HEK293 (cell line): Measurements from ENCODE around the gene ARHGEF40.
A peak's percentile ranks its signal among the peaks of the same experiment; 100 is the strongest.

Experiments used
- BCL11A ChIP-seq: fragments of 450-650 bp; formaldehyde crosslinking; IDR thresholded peaks from 2 replicates; pipeline ENCODE4 v1.5.1; 2016; ENCODE audit warnings: low read depth, missing biosample characterization, missing genetic modification characterization
- GLI2 ChIP-seq: fragments of 450-650 bp; formaldehyde crosslinking; IDR thresholded peaks from 2 replicates; pipeline ENCODE4; 2017; ENCODE audit warnings: missing biosample characterization, missing genetic modification characterization, low read depth, borderline replicate concordance
- GLIS1 ChIP-seq: fragments of 450-650 bp; formaldehyde crosslinking; IDR thresholded peaks from 2 replicates; pipeline ENCODE4 v1.5.1; 2016; ENCODE audit warnings: missing biosample characterization, missing genetic modification characterization
- HOXC10 ChIP-seq: sonication (generic); formaldehyde crosslinking; IDR thresholded peaks from 2 replicates; pipeline ENCODE4 v1.8.1; 2023; ENCODE audit warnings: mild to moderate bottlenecking, missing genetic modification reagents
- KLF8 ChIP-seq: fragments of 450-650 bp; formaldehyde crosslinking; IDR thresholded peaks from 2 replicates; pipeline ENCODE4 v1.5.1; 2016; ENCODE audit warnings: missing biosample characterization, missing genetic modification characterization
- SP7 ChIP-seq: fragments of 450-650 bp; formaldehyde crosslinking; IDR thresholded peaks from 2 replicates; pipeline ENCODE4 v1.5.1; 2016; ENCODE audit warnings: missing biosample characterization, missing genetic modification characterization
- TRIM28 ChIP-seq: IDR thresholded peaks from 2 replicates; pipeline ENCODE4 v1.6.1; 2011; ENCODE audit warnings: low read length, control low read depth, borderline replicate concordance
- WT1 ChIP-seq: fragments of 450-650 bp; formaldehyde crosslinking; IDR thresholded peaks from 2 replicates; pipeline ENCODE4 v1.5.1; 2016; ENCODE audit warnings: missing biosample characterization, missing genetic modification characterization
- ZNF114 ChIP-seq: fragments of 450-650 bp; formaldehyde crosslinking; IDR thresholded peaks from 2 replicates; pipeline ENCODE4 v1.5.0; 2017; ENCODE audit warnings: missing biosample characterization, missing genetic modification characterization
- ZNF133 ChIP-seq: fragments of 450-650 bp; formaldehyde crosslinking; IDR thresholded peaks from 2 replicates; pipeline ENCODE4 v1.5.1; 2016; ENCODE audit warnings: missing biosample characterization, missing genetic modification characterization
- ZNF146 ChIP-seq: fragments of 450-650 bp; formaldehyde crosslinking; IDR thresholded peaks from 2 replicates; pipeline ENCODE4 v1.5.1; 2016; ENCODE audit warnings: missing biosample characterization, missing genetic modification characterization
- ZNF155 ChIP-seq: fragments of 450-650 bp; formaldehyde crosslinking; IDR thresholded peaks from 2 replicates; pipeline ENCODE4 v1.5.1; 2016; ENCODE audit warnings: missing biosample characterization, missing genetic modification characterization
- ZNF169 ChIP-seq: fragments of 450-650 bp; formaldehyde crosslinking; IDR thresholded peaks from 2 replicates; pipeline ENCODE4 v1.5.1; 2016; ENCODE audit warnings: missing biosample characterization, missing genetic modification characterization
- ZNF266 ChIP-seq: fragments of 450-650 bp; formaldehyde crosslinking; IDR thresholded peaks from 2 replicates; pipeline ENCODE4 v1.5.1; 2016; ENCODE audit warnings: missing biosample characterization, missing genetic modification characterization, low read depth
- ZNF324 ChIP-seq: fragments of 450-650 bp; formaldehyde crosslinking; IDR thresholded peaks from 2 replicates; pipeline ENCODE4 v1.5.1; 2016; ENCODE audit warnings: missing biosample characterization, missing genetic modification characterization
- ZNF341 ChIP-seq: fragments of 450-650 bp; formaldehyde crosslinking; IDR thresholded peaks from 2 replicates; pipeline ENCODE4; 2016; ENCODE audit warnings: low read depth, missing biosample characterization, missing genetic modification characterization
- ZNF416 ChIP-seq: fragments of 450-650 bp; formaldehyde crosslinking; IDR thresholded peaks from 2 replicates; pipeline ENCODE4 v1.5.1; 2016; ENCODE audit warnings: missing biosample characterization, missing genetic modification characterization
- ZNF423 ChIP-seq: fragments of 450-650 bp; formaldehyde crosslinking; IDR thresholded peaks from 2 replicates; pipeline ENCODE4 v1.5.1; 2016; ENCODE audit warnings: missing biosample characterization, missing genetic modification characterization
- ZNF510 ChIP-seq: fragments of 450-650 bp; formaldehyde crosslinking; IDR thresholded peaks from 2 replicates; pipeline ENCODE4 v1.5.1; 2018; ENCODE audit warnings: mild to moderate bottlenecking, missing genetic modification characterization, missing biosample characterization; ENCODE audit not compliant: insufficient replicate concordance
- ZNF549 ChIP-seq: fragments of 450-650 bp; IDR thresholded peaks from 2 replicates; pipeline ENCODE4 v1.5.1; 2018; ENCODE audit warnings: missing biosample characterization, missing genetic modification characterization, mild to moderate bottlenecking, inconsistent platforms, moderate library complexity
- ZNF654 ChIP-seq: fragments of 450-650 bp; formaldehyde crosslinking; IDR thresholded peaks from 2 replicates; pipeline ENCODE4 v1.5.1; 2016; ENCODE audit warnings: low read depth, missing biosample characterization, missing genetic modification characterization
- ZNF664 ChIP-seq: fragments of 450-650 bp; formaldehyde crosslinking; IDR thresholded peaks from 2 replicates; pipeline ENCODE4 v1.5.1; 2016; ENCODE audit warnings: missing biosample characterization, missing genetic modification characterization
- ZNF785 ChIP-seq: fragments of 450-650 bp; formaldehyde crosslinking; IDR thresholded peaks from 2 replicates; pipeline ENCODE4 v1.5.1; 2016; ENCODE audit warnings: missing biosample characterization, missing genetic modification characterization
- ZNF791 ChIP-seq: fragments of 450-650 bp; formaldehyde crosslinking; IDR thresholded peaks from 2 replicates; pipeline ENCODE4 v1.5.1; 2016; ENCODE audit warnings: missing biosample characterization, missing genetic modification characterization
- TF ChIP-seq, protein P1 (sequence below): fragments of 450-650 bp; formaldehyde crosslinking; IDR thresholded peaks from 2 replicates; pipeline ENCODE4 v1.5.1; 2016; ENCODE audit warnings: missing biosample characterization, missing genetic modification characterization
- TF ChIP-seq, protein P2 (sequence below): fragments of 450-650 bp; formaldehyde crosslinking; IDR thresholded peaks from 2 replicates; pipeline ENCODE4 v1.5.1; 2017; ENCODE audit warnings: missing biosample characterization, missing genetic modification characterization
- TF ChIP-seq, protein P3 (sequence below): IDR thresholded peaks from 2 replicates; pipeline ENCODE4 v1.6.1; 2011; ENCODE audit warnings: mild to moderate bottlenecking, low read depth, low read length, borderline replicate concordance
- TF ChIP-seq, protein P4 (sequence below): fragments of 450-650 bp; formaldehyde crosslinking; IDR thresholded peaks from 2 replicates; pipeline ENCODE4 v1.5.1; 2017; ENCODE audit warnings: missing biosample characterization, missing genetic modification characterization
- TF ChIP-seq, protein P5 (sequence below): fragments of 450-650 bp; IDR thresholded peaks from 2 replicates; pipeline ENCODE4 v1.5.1; 2018; ENCODE audit warnings: missing biosample characterization, mild to moderate bottlenecking, missing genetic modification characterization
- TF ChIP-seq, protein P6 (sequence below): fragments of 450-650 bp; formaldehyde crosslinking; IDR thresholded peaks from 2 replicates; pipeline ENCODE4 v1.5.1; 2017; ENCODE audit warnings: missing biosample characterization, missing genetic modification characterization

The ARHGEF40 gene

DNA sequence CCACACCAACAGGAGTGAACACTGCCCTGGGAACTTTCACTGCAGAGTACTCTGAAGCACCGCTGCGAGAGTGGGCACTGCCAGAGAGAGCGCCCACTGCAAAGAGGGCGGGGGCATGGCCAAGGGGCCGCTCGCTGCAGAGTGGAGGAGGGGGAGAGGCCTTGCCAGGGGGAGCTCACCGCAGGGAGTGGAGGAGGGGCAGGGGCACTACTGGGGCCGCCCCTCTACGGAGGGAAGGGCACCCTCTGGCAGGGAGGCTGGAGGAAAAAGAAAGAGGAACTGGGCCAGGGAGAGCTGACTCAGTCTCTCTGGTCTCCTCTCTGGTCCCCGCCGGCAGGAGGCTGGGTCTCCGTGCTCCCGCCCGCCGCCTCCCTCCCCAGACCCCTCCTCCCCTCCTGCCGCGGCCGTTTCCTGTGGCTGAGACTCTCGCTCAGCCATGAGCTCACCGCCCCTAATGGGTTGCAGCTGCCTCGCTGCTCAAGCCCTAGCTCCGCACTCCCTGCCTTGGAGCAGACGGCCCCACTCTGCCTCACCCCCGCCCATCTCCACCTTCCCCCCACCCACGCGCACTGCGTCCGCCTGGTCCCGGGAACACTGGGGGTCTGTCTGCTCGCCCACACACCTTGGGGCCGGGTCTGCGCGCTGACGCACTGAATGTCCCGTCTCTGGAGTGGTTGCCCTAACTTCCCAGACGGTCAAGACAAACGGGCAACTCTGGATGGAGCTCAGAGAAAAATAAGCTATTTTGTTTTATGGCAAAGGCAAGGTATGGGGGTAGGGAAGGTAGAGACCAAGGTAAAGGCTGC lies 1.3 kb downstream of the ARHGEF40 start (continued):
- TF ChIP-seq, protein P1, sequence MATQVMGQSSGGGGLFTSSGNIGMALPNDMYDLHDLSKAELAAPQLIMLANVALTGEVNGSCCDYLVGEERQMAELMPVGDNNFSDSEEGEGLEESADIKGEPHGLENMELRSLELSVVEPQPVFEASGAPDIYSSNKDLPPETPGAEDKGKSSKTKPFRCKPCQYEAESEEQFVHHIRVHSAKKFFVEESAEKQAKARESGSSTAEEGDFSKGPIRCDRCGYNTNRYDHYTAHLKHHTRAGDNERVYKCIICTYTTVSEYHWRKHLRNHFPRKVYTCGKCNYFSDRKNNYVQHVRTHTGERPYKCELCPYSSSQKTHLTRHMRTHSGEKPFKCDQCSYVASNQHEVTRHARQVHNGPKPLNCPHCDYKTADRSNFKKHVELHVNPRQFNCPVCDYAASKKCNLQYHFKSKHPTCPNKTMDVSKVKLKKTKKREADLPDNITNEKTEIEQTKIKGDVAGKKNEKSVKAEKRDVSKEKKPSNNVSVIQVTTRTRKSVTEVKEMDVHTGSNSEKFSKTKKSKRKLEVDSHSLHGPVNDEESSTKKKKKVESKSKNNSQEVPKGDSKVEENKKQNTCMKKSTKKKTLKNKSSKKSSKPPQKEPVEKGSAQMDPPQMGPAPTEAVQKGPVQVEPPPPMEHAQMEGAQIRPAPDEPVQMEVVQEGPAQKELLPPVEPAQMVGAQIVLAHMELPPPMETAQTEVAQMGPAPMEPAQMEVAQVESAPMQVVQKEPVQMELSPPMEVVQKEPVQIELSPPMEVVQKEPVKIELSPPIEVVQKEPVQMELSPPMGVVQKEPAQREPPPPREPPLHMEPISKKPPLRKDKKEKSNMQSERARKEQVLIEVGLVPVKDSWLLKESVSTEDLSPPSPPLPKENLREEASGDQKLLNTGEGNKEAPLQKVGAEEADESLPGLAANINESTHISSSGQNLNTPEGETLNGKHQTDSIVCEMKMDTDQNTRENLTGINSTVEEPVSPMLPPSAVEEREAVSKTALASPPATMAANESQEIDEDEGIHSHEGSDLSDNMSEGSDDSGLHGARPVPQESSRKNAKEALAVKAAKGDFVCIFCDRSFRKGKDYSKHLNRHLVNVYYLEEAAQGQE (tag by site-specific recombination) = no peak
- TF ChIP-seq ZNF324 (tag by site-specific recombination) (no peak), ZNF133 (no peak), GLIS1 (tag by site-specific recombination) (peak; percentile 72), BCL11A (tag by site-specific recombination) (no peak; the same call in 1 of the 2 replicates), ZNF791 (no peak), WT1 (tag by site-specific recombination) (peak; percentile 60; the same call in 1 of the 2 replicates), ZNF169 (tag by site-specific recombination) (no peak), ZNF155 (tag by site-specific recombination) (no peak), ZNF114 (tag by site-specific recombination) (no peak), KLF8 (tag by site-specific recombination) (peak; percentile 70; the same call in 1 of the 2 replicates), ZNF664 (tag by site-specific recombination) (no peak), ZNF423 (tag by site-specific recombination) (no peak), ZNF266 (no peak), ZNF549 (tag by site-specific recombination) (no peak), ZNF416 (tag by site-specific recombination) (no peak), HOXC10 (no peak), ZNF654 (tag by site-specific recombination) (no peak), ZNF510 (tag by site-specific recombination) (no peak), GLI2 (tag by site-specific recombination) (no peak), TRIM28 (no peak), ZNF146 (tag by site-specific recombination) (peak; percentile 4; the same call in 1 of the 2 replicates), SP7 (peak; percentile 68; the same call in 1 of the 2 replicates), ZNF341 (tag by site-specific recombination) (peak; percentile 25; the same call in 1 of the 2 replicates), ZNF785 (no peak)
- TF ChIP-seq, protein P2, sequence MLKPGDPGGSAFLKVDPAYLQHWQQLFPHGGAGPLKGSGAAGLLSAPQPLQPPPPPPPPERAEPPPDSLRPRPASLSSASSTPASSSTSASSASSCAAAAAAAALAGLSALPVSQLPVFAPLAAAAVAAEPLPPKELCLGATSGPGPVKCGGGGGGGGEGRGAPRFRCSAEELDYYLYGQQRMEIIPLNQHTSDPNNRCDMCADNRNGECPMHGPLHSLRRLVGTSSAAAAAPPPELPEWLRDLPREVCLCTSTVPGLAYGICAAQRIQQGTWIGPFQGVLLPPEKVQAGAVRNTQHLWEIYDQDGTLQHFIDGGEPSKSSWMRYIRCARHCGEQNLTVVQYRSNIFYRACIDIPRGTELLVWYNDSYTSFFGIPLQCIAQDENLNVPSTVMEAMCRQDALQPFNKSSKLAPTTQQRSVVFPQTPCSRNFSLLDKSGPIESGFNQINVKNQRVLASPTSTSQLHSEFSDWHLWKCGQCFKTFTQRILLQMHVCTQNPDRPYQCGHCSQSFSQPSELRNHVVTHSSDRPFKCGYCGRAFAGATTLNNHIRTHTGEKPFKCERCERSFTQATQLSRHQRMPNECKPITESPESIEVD (tag by site-specific recombination) = no peak
- TF ChIP-seq, protein P3, sequence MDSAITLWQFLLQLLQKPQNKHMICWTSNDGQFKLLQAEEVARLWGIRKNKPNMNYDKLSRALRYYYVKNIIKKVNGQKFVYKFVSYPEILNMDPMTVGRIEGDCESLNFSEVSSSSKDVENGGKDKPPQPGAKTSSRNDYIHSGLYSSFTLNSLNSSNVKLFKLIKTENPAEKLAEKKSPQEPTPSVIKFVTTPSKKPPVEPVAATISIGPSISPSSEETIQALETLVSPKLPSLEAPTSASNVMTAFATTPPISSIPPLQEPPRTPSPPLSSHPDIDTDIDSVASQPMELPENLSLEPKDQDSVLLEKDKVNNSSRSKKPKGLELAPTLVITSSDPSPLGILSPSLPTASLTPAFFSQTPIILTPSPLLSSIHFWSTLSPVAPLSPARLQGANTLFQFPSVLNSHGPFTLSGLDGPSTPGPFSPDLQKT = no peak
- TF ChIP-seq, protein P4, sequence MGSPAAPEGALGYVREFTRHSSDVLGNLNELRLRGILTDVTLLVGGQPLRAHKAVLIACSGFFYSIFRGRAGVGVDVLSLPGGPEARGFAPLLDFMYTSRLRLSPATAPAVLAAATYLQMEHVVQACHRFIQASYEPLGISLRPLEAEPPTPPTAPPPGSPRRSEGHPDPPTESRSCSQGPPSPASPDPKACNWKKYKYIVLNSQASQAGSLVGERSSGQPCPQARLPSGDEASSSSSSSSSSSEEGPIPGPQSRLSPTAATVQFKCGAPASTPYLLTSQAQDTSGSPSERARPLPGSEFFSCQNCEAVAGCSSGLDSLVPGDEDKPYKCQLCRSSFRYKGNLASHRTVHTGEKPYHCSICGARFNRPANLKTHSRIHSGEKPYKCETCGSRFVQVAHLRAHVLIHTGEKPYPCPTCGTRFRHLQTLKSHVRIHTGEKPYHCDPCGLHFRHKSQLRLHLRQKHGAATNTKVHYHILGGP (tag by site-specific recombination) = no peak
- TF ChIP-seq, protein P5, sequence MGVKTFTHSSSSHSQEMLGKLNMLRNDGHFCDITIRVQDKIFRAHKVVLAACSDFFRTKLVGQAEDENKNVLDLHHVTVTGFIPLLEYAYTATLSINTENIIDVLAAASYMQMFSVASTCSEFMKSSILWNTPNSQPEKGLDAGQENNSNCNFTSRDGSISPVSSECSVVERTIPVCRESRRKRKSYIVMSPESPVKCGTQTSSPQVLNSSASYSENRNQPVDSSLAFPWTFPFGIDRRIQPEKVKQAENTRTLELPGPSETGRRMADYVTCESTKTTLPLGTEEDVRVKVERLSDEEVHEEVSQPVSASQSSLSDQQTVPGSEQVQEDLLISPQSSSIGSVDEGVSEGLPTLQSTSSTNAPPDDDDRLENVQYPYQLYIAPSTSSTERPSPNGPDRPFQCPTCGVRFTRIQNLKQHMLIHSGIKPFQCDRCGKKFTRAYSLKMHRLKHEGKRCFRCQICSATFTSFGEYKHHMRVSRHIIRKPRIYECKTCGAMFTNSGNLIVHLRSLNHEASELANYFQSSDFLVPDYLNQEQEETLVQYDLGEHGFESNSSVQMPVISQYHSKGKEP (tag by site-specific recombination) = no peak
- TF ChIP-seq, protein P6, sequence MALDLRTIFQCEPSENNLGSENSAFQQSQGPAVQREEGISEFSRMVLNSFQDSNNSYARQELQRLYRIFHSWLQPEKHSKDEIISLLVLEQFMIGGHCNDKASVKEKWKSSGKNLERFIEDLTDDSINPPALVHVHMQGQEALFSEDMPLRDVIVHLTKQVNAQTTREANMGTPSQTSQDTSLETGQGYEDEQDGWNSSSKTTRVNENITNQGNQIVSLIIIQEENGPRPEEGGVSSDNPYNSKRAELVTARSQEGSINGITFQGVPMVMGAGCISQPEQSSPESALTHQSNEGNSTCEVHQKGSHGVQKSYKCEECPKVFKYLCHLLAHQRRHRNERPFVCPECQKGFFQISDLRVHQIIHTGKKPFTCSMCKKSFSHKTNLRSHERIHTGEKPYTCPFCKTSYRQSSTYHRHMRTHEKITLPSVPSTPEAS (tag by site-specific recombination) = no peak; the same call in 1 of the 2 replicates
